Inflammatory macrophage treated with lipopolysaccharide for 1 hour (primary cell): ENCODE measurements around the gene GPX4.
"Not testable (repeated sequence)": the region's sequence is repeated elsewhere in the genome, so short reads cannot be mapped to it uniquely, and the experiment has no call there.

ENCODE experiments used
- DNase-seq, 2 donors: peaks; one replicate each; pipeline ENCODE4 v3.0.0-alpha.2; 2020 to 2022

The GPX4 gene

DNA sequence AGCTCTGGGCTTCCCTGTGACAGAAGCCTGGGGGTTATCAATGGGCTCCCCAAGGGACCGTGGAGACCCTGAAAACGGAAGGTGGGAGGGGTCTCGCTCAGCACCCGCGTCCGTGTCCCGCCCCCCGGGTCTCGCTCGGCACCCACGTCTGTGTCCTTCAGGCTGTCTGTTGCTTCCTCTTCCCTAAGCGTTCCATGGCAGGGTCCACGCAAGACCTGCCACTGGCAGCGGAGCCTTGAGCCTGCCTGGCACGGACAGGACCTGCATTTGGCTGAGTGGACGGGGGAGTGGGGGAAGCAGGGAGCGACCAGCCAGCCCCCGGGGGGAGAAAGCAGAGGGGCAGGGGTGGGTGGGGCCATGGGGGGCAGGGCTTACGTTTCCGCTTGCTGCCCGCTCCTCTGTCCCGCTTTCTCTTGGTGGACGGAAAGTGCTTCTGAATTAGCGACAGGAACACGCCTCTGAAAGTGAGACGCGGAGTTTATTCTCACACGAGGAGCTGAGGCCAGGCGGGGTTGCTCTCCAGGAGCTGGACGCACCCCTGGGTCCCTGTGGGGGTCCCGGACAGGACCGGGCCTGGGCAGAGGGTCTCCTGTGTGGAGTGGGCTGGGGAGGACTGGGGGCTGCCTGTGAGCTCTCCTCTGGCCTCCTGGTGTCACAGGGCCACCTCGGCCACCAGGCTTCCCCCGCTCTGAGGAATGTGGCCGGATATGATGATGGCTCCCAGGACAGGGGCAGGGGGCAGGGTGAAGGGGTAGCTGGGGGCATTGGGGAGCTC, 12.0 kb downstream of the GPX4 start:
- no peak for DNase-seq

DNA sequence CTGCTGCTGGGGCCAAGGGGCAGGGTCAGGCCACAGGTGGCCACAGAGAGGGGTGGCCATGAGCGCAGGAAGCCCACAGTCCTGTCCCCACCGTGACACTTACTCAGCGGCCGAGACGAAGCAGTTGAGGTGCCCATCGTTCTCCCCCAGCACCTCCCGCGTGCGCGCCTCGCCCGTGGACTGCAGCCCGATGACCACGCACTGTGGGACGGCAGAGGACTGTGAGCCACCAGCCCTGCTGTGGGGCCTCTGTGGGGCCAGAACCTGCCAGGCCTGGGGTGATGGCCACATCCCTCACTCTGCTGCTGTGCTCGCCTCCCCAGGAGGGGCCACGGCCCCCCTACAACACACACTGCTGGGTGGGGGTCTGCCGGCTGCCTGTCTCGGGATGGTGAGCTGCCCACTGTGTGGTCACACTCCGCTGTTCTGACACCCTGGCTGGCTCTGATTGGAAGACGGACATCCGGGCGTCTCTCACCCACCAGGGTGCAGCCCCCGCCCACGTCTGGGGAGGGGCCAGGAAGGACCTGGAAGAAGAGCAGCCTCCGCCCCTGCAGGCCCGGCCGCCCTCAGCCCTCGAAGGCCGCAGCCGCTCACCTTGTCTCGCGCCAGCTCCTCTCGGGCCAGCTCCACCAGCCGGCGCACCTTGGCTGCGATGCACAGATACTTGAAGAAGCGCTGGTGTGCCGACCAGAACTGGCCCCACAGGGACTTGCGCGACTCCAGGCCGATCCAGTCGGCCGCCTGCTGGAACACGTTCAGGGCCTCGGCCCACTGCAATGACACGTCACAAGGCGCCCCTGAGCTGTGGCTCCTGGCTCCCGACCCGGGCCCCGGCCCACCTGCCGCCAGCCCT, 13.2 kb downstream of the GPX4 start:
- no peak for DNase-seq

DNA sequence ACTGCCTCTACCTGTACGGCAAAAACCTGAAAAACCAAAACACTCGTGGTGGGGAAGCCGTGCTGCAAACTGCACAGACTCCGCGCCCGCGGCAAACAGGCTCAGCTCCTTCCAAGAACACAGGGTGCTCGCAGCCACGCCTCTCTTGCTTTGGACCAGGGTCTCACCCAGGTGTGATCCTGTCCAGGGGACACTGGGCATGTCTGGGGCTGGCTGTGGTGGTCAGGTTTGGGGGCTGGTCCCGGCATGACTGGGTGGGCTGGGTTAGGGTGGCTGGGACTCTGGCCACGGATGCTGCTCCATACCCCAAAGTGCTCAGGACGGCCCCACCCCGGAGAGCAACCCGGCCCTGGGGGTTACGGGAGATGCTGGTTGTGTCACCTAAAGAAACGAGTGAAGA, 13.9 kb downstream of the GPX4 start:
- DNase-seq, result no peak

DNA sequence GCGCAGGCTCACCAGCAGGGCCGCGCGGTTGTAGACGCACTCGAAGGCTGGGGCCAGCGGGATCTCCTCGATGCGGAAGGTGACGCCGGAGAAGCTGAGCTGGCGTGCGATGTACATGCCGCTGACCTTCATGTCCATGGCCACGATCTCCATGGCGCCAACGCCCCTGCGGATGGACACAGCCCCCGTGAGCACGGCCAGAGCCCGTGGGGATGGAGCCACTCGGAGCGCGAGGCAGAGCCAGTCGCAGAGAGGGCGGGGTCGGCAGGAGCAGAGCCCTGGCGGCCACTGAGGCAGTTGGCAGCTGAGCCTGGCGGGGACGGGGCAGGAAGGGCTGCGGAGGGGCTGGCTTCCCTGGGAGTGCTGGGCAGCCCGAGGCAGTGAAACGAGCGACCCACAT, 15.2 kb downstream of the GPX4 start:
- DNase-seq, result no peak

DNA sequence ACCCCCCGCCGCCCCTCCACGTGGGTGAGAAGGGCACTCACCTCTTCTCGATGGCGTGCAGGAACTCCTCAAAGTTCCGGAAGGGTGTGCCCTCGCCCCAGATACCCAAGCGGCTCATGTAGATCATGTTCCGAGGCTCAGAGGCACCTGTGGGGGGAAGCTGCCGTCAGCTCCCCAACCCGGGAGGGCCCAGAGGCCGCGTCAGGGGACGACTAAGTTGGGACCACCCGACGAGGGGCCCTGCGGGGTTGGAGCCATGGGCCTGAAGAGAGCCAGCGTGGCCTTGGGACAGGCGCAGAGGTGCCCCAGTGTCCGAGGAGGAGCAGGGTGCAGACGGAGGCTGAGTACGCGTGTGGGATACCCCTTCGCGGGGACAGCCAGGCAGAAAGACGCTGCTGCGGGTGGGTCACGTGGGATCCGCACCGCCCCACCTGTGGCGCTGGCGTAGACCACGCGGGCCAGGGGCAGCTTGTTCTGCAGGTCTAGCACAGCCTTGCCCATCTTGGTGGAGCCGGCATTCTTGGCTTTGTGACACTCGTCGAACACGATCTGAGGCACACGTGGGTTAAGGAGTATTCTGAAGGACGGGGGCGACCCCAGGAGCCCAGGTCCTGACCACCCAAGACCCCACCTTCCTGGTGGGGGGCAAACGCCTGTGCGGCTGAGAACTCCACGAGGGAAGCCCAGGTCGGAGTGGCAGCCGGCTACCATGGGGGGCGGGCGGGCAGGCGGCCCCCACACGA, 15.9 kb downstream of the GPX4 start:
- DNase-seq, result no peak

DNA sequence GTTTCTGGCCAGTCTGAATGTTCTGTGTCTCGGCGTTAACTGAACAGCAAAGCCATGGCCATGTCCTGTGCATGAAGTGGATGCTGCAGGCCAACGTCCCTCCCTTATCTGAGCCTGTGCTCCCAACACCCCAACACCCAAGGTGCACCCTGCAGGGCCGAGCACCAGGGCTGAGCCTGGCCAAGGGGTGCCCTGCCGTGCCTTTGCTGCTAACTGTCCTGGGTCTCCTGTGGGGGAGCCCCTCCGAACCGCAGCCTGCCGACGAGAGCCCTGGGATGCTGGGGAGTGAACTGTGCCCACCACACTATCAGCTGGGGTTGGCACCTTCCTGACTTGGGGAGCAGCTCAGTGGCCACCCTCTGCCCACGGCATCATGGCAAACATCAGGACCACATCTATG, 17.6 kb downstream of the GPX4 start:
- DNase-seq, result no peak

DNA sequence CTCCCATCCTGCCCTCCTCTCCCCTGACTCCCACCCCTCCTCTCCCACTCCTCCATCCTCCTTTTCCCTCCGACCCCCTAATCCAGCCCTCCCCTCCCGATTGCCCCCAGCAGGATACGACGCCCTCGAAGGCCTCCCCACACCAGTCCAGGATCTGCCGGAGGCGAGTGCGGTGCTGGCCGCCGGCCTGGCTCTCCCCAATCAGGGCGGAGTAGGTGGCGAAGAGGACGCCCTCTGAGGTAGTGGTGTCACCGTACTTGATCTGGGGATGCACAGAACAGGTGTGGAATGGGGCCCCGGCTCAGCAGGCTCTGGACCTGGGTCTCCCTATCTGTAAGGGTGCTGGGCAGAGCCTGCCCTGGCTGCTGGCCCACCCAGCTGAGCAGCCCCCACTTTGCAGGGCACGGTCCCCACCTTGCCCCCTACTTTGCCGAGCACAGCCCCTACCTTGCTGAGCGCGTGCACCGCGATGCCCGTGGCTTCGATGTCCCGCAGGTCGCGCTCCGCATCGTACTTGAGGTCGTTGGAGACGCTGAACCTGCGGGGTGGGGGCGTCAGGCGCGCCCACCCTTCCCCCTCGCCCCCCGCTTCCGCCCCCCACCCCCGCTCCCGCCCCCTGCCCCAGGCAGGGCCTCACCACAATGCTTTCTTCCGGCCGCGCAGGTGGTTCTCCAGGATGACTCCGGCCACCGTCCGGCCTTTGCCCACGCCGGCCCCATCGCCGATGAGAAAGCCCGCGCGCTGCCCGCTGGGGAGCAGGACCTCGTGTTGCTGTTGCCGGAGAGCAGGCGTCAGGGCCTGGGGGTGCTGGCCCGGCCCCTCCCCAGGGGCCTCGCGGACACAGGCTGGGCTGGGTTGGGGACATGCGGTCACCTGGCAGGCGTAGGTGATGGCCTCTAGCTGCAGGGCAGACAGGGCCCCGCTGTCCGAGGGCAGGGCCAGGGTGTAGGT, 18.5 kb downstream of the GPX4 start:
- DNase-seq, result no peak

DNA sequence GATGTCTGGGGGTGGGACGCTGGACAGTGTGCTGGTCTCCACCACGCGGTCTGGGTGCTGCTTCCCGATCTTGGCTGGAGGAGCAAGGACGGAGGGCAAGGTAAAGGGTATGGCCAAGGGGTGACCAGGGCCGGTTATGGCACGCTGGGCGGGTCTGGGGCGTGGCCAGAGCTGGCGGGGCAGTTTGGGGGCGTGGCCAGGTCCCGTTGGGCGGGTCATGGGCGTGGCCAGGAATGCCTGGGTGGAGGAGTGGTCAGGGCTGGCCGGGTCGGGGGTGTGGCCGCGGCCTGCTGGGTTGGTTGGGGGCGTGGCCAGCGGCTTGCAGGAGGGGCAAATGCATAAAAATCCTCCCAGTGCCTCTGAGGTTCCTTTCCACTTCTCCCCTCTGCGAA, 19.2 kb downstream of the GPX4 start:
- peak; percentile 62 to 88 for DNase-seq

DNA sequence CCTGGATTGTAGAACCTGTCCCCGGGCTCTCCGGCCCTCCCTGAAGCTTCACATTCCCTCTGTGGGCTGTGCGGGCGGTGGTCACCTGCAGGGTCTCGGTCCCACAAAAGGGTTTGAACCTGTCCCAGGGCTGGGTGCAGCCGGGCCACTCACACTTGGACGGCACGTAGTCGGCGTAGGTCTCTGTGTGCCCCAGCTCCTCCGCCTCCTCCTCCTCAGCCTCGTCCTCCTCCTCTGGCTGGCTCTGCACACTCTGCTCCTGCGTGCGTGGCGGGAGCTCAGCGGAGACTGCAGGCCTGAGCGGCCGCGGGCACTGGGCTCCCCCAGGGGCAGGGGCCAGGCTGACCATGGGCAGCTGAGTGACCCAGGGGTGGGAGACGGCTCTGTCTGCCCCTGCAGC, 19.6 kb downstream of the GPX4 start:
- DNase-seq, result no peak

DNA sequence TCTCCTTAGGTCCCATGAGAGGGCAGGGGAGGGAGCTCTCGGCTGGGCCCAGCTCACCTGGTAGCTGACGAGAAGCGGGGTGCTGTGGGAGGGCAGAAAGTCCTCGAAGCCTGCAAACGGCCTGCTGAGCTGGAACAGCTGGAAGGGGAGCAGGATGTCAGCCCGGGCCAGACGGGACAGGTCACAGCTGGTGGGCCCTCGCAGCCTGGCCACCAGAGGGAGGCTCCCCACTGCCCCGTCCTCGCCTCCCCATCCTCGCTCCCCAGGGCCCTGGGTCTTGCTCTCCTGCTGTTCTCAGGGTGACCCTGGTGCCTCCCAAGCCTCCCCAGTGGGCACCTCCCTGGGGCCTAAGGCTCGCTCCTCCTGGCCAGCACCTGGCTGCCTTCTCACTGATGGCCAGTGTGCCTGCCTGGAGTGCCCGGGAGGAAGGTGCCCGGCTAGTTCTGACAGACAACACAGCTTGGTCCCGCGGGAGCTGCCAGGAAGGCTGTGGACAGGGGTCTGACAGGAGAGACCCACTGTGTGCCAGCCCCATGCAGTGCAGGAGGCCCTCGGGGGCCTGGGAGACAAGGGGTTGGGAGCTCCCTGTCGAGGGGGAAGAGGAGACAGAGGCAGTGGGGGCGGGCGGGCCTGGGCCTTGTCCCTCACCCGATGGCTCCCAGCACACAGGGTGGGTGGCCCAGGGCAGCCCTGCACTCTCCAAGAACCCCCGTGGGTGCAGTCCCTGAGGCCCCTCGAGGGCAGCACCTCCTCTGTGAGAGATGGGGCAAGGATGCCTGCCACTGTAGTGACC, 20.3 kb downstream of the GPX4 start:
- DNase-seq, result no peak

DNA sequence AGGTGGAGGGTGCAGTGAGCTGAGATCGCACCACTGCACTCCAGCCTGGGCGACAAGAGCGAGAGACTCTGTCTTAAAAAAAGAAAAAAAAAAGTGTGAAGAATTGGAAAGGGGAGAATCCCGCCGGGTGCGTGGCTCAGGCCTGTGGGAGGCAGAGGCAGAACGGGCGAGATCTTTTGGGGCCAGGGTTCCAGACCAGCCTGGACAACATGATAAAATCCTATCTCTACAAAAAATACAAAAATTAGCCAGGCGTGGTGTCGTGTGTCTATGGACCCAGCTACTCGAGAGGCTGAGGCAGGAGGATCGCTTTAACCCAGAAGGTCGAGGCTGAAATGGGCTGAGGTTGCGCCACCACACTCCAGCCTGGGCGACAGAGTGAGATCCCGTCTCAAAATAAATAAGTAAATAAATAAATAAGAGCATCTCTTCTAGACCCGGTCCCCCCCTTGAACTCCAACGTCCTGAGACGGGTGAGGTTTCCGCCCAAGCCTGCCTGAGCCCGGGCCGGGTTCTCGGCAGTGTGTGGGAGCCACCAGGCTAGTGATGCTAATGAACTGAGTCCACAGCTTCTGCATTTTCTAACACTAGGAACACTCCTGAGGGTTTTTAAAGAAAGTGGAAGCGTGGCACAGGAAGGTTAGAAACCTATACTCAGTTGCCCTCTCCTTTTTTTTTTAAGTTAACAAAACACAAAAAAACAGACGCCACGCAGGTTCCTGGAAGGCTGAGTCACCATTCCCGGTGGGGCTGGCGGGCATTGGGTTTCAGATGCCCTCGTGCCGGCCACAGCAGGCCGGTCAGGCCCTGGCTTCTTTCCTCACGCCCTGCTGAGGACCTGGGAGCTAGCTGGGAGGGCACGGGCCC, 22.0 kb downstream of the GPX4 start:
- peak; percentile 54 to 61 for DNase-seq

DNA sequence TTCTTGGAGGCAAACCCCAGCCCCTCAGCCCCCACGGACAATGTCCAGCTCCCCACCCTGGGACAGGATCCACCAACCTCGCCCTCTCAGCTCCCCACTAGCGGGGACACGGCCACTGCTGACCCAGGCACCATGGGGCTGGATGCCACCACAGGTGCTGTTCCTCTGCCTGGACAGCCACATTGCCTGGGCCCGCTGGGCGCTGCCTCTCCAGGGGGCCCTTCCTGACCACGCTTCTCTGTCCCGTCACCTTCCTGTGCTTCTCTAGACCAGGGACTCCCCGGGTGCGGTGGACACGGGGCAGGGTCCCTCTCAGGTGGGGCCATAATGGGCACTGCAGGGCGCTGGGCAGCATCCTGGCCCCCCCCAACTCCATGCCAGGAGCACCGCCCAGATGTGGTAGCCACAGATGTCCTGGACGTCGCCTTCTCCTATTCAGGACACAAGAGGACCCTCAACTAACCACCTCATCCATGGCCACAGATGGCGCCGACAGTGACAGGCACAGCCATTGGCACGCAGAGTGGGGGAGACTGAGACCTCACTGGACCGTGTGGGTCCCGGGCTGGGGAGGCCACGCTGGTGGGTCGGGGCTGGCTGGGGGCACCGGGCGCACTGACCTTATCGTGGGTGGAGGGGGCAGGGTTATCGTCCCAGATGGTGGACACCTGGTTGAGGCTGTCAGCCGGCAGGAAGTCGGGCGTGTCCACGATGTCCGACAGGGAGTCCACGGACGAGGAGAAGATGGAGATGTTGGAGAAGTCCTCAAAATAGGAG, 23.4 kb downstream of the GPX4 start:
- no peak for DNase-seq

DNA sequence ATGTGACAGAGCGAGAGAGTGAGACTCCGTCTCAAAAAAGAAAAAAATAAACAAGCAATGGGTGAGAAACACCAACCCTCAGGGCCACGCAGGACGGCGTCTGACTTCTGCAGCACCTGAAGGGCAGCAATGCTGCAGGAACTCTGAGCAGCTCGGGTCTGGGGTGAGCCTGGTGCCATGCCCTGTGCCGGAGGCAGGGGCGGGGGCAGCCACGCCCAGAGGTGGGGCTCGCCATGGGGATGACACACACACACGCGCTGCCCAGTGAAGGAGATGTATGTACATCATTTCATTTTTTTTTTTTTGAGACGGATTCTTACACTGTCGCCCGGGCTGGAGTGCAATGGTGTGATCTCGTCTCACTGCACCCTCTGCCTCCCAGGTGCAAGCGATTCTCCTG, 24.3 kb downstream of the GPX4 start:
- no peak for DNase-seq

DNA sequence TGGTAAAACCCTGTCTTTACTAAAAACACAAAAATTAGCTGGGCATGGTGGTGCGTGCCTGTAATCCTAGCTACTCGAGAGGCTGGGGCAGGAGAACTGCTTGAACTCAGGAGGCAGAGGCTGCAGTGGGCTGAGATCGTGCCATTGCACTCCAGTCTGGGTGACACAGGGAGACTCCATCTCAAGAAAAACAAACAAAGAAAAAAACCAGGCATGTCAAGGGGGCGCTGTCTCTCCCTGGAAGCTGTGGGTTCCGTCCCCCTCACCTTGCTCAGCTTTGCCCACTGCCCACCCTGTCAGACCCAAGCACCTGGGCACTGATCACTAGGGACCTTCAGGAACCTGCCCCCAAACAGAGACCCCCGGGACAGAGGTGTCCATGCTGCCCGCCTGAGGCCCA, 25.3 kb downstream of the GPX4 start:
- not testable (repeated sequence) for DNase-seq

DNA sequence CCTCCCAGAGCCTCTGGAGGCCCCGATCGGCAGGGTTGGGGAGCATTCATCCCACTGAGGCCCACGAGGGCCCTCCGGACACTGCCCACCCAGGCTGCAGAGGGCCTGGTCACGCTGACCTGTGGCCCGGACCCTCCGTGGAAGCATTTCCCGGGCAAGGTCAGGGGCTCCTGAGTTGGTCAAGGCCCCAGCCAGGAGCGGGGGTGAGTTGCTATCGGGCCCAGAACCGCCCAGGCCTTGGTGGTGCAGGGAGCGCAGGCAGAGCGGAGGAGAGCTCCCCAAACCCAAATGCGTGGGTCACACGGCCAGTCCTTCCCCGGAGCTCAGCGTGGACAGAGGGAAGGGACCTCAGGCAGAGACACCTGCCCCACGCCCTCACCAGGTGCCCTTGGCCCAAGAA, 25.7 kb downstream of the GPX4 start:
- DNase-seq, result no peak

DNA sequence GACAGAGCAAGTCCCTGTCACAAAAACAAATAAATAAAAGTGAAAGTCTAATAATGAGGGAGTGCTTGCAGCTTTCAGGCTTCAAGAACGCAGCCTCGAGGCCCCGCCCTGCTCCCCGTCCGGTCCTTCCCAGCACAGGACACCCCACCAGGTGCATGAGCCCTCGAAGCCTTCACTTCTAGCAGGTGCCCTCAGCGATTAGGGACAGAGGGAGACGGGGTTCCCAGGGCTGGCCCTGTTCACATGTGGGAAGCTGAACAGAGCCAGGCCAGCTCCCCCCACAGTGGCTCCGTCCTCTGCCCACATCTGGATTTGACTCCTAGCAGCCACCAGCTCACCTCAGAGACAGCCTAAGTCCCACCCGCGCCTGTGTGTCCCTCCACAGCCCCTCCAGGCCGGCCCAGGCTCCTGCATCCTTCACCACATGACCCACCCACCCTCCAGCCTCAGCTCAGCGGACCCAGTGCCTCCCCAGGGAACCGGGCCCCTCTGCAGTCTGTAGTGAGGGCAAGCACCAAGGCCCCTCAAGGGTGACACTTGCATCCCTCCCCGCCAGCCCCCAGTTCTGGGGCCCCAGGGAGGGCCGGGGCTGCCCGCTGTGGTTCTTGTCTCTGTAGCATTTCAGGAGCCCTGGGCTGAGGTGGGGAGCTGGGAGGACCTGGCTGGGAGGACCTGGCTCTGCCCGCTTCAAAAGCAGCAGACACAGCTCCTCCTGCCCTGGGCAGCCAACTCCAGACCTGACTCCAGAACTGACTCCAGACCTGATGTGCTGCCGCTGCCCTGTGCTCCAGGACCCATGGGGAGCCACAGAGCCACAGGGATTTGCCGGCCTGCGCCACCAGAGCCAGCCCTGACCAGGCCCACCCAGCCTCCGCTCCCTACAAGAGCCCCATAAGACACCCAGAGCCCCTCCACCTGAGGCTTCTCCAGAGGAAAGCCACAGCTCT, 27.2 kb downstream of the GPX4 start:
- no peak for DNase-seq

DNA sequence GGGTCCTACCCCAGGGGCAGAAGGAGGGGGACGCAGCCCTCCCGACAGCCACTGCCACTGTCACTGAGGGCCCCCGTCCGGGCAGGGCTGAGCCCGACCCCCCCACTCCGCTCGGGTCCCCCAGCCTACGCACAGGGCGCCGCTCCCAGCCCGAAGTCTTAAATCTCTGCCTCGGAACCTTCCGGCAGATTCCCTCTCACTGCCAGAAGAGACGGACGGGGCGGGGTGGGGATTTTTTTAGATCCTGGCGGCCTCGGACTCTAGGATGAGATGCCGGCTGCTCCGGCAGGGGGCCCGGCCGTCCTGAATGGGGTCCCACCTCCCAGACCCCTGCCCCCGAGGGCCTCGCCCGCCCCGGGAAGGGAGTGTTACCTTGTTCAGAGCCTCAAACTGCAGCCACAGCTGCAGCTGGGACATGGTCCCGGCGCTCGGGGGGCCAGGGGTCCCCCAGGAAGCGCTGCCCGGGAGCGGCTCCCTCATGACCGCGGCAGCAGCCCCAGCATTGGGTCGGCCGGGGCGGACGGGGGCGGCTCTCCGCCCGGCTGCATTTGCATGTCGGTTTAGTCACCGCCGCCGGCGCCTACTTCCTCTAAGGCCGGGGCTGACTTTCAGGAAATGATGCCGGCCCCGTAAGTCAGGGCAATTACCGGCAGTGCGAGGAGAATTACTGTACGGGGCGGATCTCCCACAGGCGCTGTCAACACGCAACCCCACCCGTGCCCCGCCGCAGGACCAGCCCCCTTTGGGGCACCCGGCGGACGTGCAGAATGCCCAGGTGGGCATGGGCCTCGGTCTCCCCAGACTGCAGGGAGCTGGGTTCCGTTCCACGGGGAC, 28.1 kb downstream of the GPX4 start:
- peak; percentile 93 to 95 for DNase-seq
